ENCODE data around the gene SF3B4. TPM values are rescaled to one million over a fixed set of nuclear protein-coding genes. Genes with fewer than 3 reads are reported as not detected.

Gene SF3B4
- polyA plus RNA-seq, 1 experiment: 37.8 TPM

DNA sequence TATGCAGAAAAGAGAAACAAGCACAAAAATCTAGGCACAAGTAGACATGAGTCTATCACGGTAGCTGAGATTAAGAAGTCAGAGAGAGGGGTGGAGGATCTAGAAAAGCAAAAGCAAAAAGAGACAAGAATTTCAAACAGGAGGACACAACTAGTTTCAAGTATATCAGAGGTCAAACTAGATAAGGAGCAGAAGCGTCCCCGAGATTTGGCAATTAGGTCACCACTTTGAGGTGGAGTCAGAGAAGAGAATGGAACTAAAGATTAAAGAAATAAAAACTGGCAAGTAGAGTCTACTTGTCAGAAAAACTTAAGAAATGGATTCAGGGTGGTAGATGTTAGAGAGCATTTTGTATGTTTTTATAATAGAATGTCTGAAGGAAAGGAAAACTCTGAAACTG is 2.3 kb downstream of the SF3B4 start:
- no peak overlapping the region for H3K4me3 ChIP-seq (ENCODE audit: low read depth, low read length)
- ChIA-PET CTCF (no interaction called here), POLR2A (interaction anchor here (0.6 kb wide), 1 partner anchor 85 kb away, joined by 3 read pairs; the partner anchor contains the start of gene OTUD7B)
- H3K36me3 ChIP-seq (ENCODE audit: control insufficient read depth, insufficient read depth, low read length): peaks cover 30% of the 10 kb centered on the region
- no peaks in the 10 kb centered on the region for H3K27me3 ChIP-seq (ENCODE audit: control insufficient read depth, insufficient read depth, low read length)
- DNase-seq (ENCODE audit: low read depth): no peak
- TF ChIP-seq, protein P1, sequence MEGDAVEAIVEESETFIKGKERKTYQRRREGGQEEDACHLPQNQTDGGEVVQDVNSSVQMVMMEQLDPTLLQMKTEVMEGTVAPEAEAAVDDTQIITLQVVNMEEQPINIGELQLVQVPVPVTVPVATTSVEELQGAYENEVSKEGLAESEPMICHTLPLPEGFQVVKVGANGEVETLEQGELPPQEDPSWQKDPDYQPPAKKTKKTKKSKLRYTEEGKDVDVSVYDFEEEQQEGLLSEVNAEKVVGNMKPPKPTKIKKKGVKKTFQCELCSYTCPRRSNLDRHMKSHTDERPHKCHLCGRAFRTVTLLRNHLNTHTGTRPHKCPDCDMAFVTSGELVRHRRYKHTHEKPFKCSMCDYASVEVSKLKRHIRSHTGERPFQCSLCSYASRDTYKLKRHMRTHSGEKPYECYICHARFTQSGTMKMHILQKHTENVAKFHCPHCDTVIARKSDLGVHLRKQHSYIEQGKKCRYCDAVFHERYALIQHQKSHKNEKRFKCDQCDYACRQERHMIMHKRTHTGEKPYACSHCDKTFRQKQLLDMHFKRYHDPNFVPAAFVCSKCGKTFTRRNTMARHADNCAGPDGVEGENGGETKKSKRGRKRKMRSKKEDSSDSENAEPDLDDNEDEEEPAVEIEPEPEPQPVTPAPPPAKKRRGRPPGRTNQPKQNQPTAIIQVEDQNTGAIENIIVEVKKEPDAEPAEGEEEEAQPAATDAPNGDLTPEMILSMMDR (IDR thresholded peaks at IDR 0.05; ENCODE audit: insufficient read depth, low read depth, low read length): no peak

DNA sequence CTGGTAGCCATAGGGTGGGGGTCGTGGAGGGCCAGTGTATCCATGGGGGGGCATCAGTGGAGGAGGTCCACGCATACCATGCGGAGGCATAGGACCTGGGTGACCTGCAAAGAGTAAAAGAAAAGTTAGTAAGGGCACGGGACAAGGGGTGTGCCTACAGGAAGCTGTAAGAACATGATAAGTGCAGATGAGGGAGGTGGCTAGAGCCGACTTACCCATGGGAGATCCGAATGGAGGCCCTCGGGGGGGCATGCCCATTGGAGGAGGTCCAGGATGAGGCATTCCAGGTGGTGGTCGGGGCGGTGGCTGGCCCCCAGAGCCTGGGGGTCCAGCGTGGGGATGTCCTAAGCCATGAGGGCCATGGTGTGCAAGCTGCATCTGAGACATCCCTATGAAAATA is 4.0 kb downstream of the SF3B4 start:
- POLR2A ChIA-PET: no interaction called here

DNA sequence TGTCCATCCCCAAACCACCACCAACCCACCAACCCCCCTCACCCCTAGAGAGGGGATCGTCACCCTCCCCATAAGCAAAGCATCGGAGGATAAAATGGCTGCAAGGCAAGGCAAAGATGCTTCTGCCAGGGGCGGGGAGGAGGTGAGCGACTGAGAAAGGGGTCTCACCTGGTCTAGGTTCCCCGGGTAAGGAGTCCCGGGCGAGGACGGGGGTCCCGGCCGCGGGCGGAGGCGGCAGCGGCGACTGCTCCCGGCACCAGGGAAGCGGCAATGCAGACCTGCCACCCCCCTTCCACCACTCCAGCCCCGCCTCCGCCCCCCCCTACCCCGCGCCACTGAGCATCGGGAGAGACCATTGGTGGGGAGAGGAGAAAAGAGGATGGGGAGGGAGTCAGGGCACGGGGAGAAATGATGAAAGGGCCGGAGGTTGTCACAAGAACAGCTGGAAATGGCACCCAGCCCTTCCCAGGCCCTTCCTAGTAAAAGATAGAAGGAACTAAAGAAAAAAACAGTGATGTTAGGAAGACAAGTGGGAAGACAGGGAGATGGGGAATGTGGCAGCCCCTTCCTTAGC is 9.9 kb downstream of the SF3B4 start, which contains the start of gene SV2A:
Gene SV2A (minus strand): TSS at position 274 of the 574 bp plus-strand sequence. CDS start 4,004 bp downstream, outside the sequence.
- DNase-seq (ENCODE audit: low read depth): no peak
- POLR2A ChIA-PET: no interaction called here
- H3K36me3 ChIP-seq (ENCODE audit: control insufficient read depth, insufficient read depth, low read length): no peaks in the 10 kb centered on the region; the same call in 1 of the 2 replicates
- H3K4me3 ChIP-seq (ENCODE audit: low read depth, low read length): peak within 1 kb of the TSS; percentile 65
- CTCF ChIA-PET: no interaction called here
- TF ChIP-seq, protein P1 (IDR thresholded peaks at IDR 0.05; ENCODE audit: insufficient read depth, low read depth, low read length): no peak
- no peaks in the 10 kb centered on the region for H3K27me3 ChIP-seq (ENCODE audit: control insufficient read depth, insufficient read depth, low read length)

More for the DNA sequence above, 4.0 kb downstream of the SF3B4 start:
- no peaks in the 10 kb centered on the region for H3K27me3 ChIP-seq (ENCODE audit: control insufficient read depth, insufficient read depth, low read length)
- CTCF ChIA-PET: no interaction called here
- peaks cover 28% of the 10 kb centered on the region for H3K36me3 ChIP-seq (ENCODE audit: control insufficient read depth, insufficient read depth, low read length)
- TF ChIP-seq, protein P1 (IDR thresholded peaks at IDR 0.05; ENCODE audit: insufficient read depth, low read depth, low read length): no peak
- DNase-seq (ENCODE audit: low read depth): no peak
- H3K4me3 ChIP-seq (ENCODE audit: low read depth, low read length): no peak overlapping the region

DNA sequence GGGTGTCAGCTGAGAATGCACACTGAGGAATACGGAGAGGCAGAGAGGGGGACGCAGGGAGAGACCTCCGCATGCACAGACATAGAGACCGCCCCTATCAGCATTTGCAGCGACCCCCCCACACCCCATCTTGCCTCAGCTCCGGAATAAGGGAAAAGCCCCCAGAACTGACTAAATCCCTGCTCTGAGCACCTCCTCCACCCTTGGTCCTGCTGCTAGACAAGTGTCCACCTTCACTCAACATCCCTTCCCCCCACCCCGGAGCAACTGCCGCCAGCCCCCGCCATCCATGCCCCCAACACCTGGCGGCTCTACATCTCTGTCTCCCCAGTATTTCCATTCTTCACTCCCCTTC is 10.7 kb downstream of the SF3B4 start:
- Histone ChIP-seq H3K4me3 (ENCODE audit: low read depth, low read length) (peak overlapping the region; percentile 65), H3K27me3 (ENCODE audit: control insufficient read depth, insufficient read depth, low read length) (no peaks in the 10 kb centered on the region), H3K36me3 (ENCODE audit: control insufficient read depth, insufficient read depth, low read length) (no peaks in the 10 kb centered on the region)
- ChIA-PET CTCF (no interaction called here), POLR2A (no interaction called here)
- TF ChIP-seq, protein P1 (IDR thresholded peaks at IDR 0.05; ENCODE audit: insufficient read depth, low read depth, low read length): no peak
- DNase-seq (ENCODE audit: low read depth): no peak

DNA sequence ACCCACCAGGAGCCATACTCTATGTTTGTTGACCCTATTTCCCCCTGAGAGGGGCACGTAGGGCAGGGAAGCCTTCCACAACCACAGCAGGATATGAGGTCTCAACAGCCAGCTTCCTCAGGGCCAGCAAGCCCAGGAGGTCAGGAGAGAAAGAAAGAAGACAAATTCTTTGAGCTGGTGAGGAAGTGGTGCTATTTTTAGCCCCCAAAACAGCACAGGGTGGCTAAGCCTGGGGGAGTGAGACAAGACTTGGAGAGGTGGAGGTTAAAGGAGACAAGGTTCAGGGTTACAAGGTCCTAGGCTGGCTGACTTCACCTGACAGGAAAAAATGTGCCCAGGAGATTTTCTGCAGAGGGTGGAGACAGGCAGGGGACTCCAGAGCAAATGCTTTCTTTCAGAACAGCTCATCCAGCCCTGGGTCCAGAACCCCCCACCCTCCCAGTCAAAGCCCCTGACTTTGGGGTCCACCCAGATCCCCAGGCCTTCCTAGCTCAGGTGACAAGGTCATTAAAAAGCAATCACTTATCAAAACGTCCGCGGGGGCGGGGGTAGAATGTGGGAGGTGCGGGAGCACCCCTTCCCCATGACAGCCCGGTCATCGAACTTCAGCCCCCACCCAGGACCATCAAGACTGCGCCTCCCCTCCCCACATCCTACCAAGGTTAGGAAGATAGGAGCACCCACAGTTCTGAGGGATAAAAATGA is 11.3 kb downstream of the SF3B4 start:
- no peaks in the 10 kb centered on the region for H3K27me3 ChIP-seq (ENCODE audit: control insufficient read depth, insufficient read depth, low read length)
- TF ChIP-seq, protein P1 (IDR thresholded peaks at IDR 0.05; ENCODE audit: insufficient read depth, low read depth, low read length): no peak
- DNase-seq (ENCODE audit: low read depth): no peak
- 0 out of 2 replicates have a peak, but pooled peaks cover 1% of the 10 kb centered on the region for H3K36me3 ChIP-seq (ENCODE audit: control insufficient read depth, insufficient read depth, low read length)
- H3K4me3 ChIP-seq (ENCODE audit: low read depth, low read length): peak overlapping the region; percentile 65
- POLR2A ChIA-PET: interaction anchor here (1.0 kb wide), 1 partner anchor 28 kb away, joined by 4 read pairs; a partner anchor contains a TSS
- CTCF ChIA-PET: interaction anchor here (2.5 kb wide), 1 partner anchor 11 kb away, joined by 10 read pairs; no protein-coding TSS in a partner anchor

All from BJ (cell line).